HG03521 (cell line): Measurements from ENCODE around the gene RAD51AP2.
"Not testable (repeated sequence)": the region's sequence is repeated elsewhere in the genome, so short reads cannot be mapped to it uniquely, and the experiment has no call there.

ENCODE experiments used
- ATAC-seq: cut with Tn5 transposase; IDR thresholded peaks from one replicate; pipeline ENCODE4 v1.9.1; 2021; ENCODE audit warnings: mild to moderate bottlenecking, moderate library complexity; ENCODE audit not compliant: unreplicated experiment

Gene RAD51AP2

DNA sequence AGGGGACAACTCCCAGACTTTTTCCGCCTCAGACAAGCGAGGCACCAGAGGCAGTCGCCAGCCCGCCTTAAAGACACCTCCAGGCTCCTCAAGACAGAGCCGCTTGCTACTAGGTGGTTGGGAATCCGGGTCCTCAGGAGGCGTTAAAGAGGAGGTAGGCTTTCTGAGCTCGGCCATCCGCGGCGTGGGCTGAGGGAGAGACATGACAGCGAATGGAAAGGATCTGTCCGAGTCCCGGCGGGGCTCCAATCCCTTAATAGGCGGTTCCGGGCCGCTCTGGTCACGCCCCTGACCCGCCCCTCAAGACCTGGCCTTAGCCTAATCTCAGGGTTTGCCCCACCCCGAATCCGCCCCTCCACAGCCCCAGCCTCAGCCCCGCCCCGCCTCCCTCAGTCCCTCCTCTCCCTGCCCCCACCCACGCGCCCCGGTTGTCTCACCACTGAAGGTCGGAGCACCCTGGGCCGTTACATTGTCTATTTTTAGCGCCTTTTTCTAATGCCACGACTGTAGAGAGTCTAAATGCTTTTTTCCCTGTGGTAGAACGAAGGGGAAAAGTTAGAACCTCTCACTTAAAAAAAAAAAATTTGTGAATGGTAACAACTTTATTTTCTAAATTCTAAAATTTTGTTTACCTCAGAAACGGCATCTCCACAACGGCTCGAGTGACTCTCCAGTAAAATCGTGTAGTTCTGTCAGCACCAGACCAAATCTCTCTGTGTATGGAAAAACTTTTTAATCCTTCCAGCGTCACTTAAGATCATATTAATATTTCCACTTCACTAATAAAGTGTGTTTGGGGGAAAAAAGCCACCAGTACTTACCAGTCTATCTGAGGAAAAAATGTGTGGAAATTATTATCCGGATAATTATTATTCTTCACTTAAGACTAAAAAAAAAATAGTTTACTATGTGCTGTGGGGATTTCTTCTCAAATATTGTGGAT lies at the start of gene RAD51AP2:
TSS of gene RAD51AP2 (minus strand) at position 229 of the 943 bp plus-strand sequence. CDS start at position 204, 25 bp downstream.
- peak; percentile 81 for ATAC-seq

GRCh38 chr2:17565726-17566125 lies 47.5 kb upstream of the RAD51AP2 start:
- ATAC-seq: not testable (repeated sequence)

DNA sequence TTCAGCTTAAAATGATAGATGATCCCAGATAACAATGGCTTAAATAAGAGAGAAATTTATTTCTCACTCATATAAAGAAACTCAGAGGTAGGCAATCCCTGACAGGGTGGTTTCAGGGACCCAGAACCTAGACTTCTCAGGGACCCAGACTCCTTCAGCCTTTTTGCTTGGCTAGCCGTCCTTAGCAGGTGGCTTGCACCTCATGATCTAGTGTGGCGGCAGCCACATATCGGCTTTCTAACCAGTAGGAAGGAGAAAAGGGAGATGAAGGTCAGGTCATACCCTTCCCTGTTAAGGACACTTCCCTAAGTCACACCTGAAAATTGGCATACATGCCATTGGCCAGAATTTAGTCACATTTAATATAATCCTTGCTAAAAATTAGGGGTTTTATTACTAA lies 40.6 kb upstream of the RAD51AP2 start:
- ATAC-seq: no peak

DNA sequence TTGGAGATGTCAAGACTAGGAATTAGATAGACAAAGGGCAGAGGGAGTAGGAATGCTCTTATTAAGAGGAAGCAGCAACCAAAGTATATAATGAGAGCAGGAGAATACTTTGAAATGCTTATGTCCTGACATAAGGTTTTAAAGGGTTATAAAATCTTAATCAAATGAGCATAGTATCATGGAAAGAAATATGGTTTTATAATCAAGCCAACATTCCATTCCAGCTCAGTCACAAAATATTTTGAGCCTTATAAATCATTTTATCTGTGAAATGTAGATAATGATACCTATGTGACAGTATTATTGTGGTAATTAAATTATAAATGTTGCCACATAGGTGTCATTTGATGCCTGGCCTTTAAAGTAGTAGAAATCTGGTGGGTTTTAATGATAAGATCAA lies 39.8 kb upstream of the RAD51AP2 start:
- ATAC-seq: no peak

GRCh38 chr2:17557596-17557995 lies 39.4 kb upstream of the RAD51AP2 start:
- ATAC-seq: no peak

- ATAC-seq: no peak
Observed at GRCh38 chr2:17555150-17555549, 36.9 kb upstream of the RAD51AP2 start.

GRCh38 chr2:17550907-17551306 lies 32.7 kb upstream of the RAD51AP2 start:
- no peak for ATAC-seq

GRCh38 chr2:17547737-17548136 lies 29.5 kb upstream of the RAD51AP2 start:
- ATAC-seq: no peak

DNA sequence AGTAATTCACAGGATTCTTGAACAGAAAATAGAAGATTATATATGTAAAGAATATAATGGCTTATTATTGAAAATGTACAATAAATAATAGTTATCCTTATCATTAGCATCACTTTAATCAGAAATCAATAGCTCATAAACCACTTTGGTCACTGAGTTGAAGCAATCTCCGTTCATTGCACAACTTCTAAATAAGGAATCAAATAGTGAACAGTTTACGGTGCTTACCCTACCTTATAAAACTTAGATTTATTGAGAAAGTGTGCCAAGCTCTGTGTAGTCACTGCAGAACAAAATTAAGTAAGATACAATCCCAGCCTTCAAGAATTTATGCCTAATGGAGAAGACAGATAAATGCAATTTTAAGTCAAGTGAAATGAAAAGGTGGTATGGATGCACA lies 29.0 kb upstream of the RAD51AP2 start:
- ATAC-seq: no peak

- ATAC-seq: no peak
Observed at GRCh38 chr2:17545680-17546613, 27.7 kb upstream of the RAD51AP2 start.

DNA sequence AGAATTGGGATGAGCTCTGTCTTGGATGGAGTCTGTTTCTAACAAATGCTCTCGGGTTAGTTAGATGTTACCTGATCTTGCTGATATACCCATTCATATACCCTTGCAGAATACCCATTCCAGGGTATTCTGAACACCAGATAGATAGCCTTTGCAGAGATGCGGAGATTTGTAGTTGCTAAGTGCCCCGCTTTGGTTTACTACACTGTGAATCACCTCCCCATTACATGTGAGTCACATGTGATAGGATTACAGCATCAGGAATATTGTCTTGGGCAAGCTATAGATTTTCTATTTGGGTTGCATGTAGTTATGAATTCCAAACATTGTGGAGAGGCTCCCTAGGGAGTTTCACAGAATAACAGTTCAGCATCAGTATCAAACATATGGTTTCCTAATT lies 26.0 kb upstream of the RAD51AP2 start:
- no peak for ATAC-seq

DNA sequence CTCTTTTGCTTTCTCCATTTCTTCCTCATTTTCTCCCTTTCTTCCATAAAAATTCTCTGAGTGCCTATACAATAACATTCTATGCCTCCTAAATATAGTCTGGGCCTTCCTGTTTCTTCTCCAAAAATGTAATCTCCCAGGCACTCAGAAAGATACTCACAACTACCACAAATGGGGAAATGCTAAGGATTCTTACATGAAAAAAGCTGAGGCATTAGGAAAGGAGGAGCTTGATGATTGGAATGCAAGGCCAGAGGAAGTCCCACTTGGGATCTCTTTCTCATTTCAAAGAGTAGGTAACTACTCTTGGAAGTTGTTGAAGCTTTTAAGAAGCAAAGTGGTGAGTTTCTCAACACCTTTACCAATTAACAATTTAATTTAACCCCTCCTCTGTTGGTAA lies 25.6 kb upstream of the RAD51AP2 start:
- ATAC-seq: no peak

- no peak for ATAC-seq
Observed at GRCh38 chr2:17543131-17543660, 25.0 kb upstream of the RAD51AP2 start.

GRCh38 chr2:17542471-17542870 lies 24.2 kb upstream of the RAD51AP2 start:
- no peak for ATAC-seq

- no peak for ATAC-seq
Observed at GRCh38 chr2:17541531-17541950, 23.3 kb upstream of the RAD51AP2 start.

DNA sequence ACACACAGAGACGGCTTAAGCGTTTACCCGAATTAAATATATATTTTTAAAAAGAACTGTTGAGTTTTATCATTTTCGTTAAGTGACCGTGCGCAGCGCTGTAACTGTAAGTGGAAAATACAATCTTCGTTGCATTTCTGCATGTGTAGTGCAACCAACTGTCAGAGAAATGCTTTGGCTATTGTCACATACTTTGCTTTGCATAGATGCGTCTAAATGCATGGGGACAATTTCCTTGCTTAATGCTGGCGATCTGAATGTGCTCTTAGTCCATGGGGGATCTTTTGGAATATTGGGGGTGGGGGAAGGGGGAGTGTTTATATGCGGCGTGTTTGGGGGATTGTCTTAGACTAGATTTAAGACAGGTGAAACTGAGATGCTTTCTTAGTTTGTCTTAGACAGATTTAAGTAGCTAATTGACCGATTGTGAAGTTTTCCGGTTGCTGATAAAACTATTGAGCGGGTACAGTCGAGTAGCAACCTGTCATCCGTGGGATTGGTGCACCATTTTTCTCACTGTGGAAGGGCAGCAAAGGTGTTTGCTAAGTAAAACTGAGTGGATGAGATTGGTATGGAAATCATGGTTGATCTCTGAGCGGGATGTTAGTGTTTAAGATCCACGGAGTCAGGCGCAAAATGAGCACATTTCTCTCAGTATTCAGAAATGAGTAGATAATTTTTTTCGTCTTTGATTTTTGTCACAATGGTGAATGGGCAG lies 22.7 kb upstream of the RAD51AP2 start:
- no peak for ATAC-seq

DNA sequence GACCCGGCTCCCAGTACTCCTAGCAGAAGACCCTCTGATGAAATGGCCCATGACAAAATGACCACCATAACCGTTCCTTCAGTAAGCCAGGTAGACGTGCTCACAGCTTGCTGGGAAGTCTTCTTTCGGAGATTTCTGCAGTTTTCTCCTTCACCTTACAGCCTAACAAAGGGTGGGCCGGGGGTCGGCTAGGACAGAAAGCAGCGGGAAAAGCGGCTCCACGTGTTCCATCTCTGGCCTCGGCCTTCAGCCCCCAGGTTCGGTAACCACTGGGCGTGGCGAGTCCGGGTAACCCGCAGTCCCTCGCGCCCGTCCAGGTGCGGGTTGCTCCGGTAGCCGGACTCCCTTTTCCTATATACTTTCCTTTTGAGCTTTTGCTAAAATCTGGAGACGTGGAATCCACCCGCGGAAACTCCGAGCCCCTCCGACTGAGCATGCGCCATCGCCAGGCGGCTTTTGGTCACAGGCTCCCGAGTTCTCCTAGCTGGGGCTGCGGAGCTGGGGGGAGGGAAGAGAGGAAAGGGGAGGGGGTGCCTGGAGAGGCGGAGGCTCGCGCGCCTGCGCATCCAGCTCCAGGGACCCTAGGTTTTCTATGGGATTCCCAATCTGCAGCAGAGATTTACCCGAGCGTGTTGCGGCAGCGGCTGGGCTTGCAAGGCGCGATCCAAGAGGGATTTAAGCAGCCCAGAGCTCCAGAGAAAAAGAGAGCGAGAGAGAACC lies 22.0 kb upstream of the RAD51AP2 start, which contains the start of gene VSNL1:
TSS of gene VSNL1 (plus strand) at position 604 of the 720 bp plus-strand sequence. CDS start 51,379 bp downstream, outside the sequence.
- ATAC-seq: no peak

DNA sequence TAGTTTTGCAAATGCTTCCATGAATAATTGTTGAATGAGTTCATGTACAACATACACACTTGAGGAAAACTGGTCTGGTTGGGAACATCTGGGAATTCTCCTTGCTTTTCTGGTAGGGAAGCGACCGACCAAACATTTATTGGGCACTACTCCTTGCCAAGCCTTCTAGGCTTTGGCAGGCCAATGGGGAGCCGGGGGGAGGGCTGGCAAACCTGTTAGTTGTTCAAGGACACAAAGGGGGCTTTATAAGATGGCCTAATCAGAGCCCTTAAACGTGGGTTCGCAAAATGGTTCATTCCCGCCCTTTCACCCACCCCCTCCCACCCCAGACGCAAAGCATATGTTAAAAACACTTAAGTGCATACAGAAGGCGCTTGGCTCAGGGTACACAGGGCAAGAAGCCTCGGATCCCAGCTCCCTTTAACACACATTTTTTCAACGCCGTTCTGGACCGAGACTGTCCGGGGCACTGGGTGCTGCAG lies 21.4 kb upstream of the RAD51AP2 start:
- no peak for ATAC-seq

- peak; percentile 64 for ATAC-seq
Observed at GRCh38 chr2:17538844-17539554, 20.8 kb upstream of the RAD51AP2 start.
